ENCODE measurements around the gene MARF1. TPM values are rescaled to one million over a fixed set of nuclear protein-coding genes. Genes with fewer than 3 reads are reported as not detected.
A peak's percentile ranks its signal among the peaks of the same experiment; 100 is the strongest.
"Not testable (repeated sequence)": the region's sequence is repeated elsewhere in the genome, so short reads cannot be mapped to it uniquely, and the experiment has no call there.

MARF1 gene
- total RNA-seq (2022) (57.6 and 61.3 TPM in 2 replicates), Bru-seq, nascent RNA (percentile 74 among the genes with signal in this experiment), BruChase-seq, experiment 1, labeled RNA remaining after a 6-hour chase (percentile 81 among the genes with signal in this experiment), BruChase-seq, experiment 2, labeled RNA remaining after a 2-hour chase (percentile 80 among the genes with signal in this experiment)
- long read RNA-seq, partial matches to known transcripts = 2 of 3 reads
- long read RNA-seq, other reads (novel, unspliced or antisense) = 1 of 3 reads

- Mint-ChIP-seq H3K36me3 (ENCODE audit: insufficient read depth, unreplicated experiment) (peaks cover 41% of the 10 kb centered on the region), H3K27me3 (ENCODE audit: unreplicated experiment) (no peaks in the 10 kb centered on the region), H3K4me1 (ENCODE audit: low read depth, unreplicated experiment) (peaks cover 30% of the 10 kb centered on the region), H3K4me3 (ENCODE audit: low read depth, unreplicated experiment) (peak within 1 kb of the TSS; percentile 89), H3K9me3 (ENCODE audit: low read depth, unreplicated experiment) (no peaks in the 10 kb centered on the region), H3K27ac (ENCODE audit: unreplicated experiment) (peak within 1 kb of the TSS; percentile 95)
- TF ChIP-seq CTCF (IDR thresholded peaks at IDR 0.05; ENCODE audit: unreplicated experiment) = peak; percentile 37
- BruUV-seq (replicated peaks) = TSS peak; percentile 93
- DNase-seq = peak; percentile 100
- intact Hi-C loops (cut with micrococcal nuclease; ENCODE audit: unreplicated experiment) = loop anchor here (2.0 to 10.0 kb wide), 2 partner anchors 52 to 198 kb away; no protein-coding TSS in a partner anchor
- CTCF ChIA-PET = interaction anchor here (0.6 to 2.0 kb wide), 8 partner anchors 53 to 1723 kb away, joined by 3 to 9 read pairs (median 3); partner anchors contain the start of gene ERCC4
Observed at GRCh38 chr16:15643048-15643945, at the start of gene MARF1. Gene MARF1 (minus strand): TSS chr16:15643154. CDS start chr16:15639233, 3,921 bp downstream.

- CTCF ChIA-PET; DNase-seq; H3K27ac Mint-ChIP-seq (ENCODE audit: unreplicated experiment); intact Hi-C loops (cut with micrococcal nuclease; ENCODE audit: unreplicated experiment); BruUV-seq (replicated peaks); H3K9me3 Mint-ChIP-seq (ENCODE audit: low read depth, unreplicated experiment); H3K4me1 Mint-ChIP-seq (ENCODE audit: low read depth, unreplicated experiment); H3K4me3 Mint-ChIP-seq (ENCODE audit: low read depth, unreplicated experiment); H3K27me3 Mint-ChIP-seq (ENCODE audit: unreplicated experiment): not testable (repeated sequence)
- H3K36me3 Mint-ChIP-seq (ENCODE audit: insufficient read depth, unreplicated experiment) = peaks cover 79% of the 10 kb centered on the region
Observed at GRCh38 chr16:15692508-15692907, 49.6 kb upstream of the MARF1 start.

GRCh38 chr16:15691046-15691445, 48.1 kb upstream of the MARF1 start:
- intact Hi-C loops (cut with micrococcal nuclease; ENCODE audit: unreplicated experiment) = no loop called here
- TF ChIP-seq CTCF (IDR thresholded peaks at IDR 0.05; ENCODE audit: unreplicated experiment) = no peak
- no peak overlapping the region for H3K27ac Mint-ChIP-seq (ENCODE audit: unreplicated experiment)
- CTCF ChIA-PET = no interaction called here
- H3K27me3 Mint-ChIP-seq (ENCODE audit: unreplicated experiment) = no peaks in the 10 kb centered on the region
- no TSS peak for BruUV-seq (replicated peaks)
- no peaks in the 10 kb centered on the region for H3K9me3 Mint-ChIP-seq (ENCODE audit: low read depth, unreplicated experiment)
- DNase-seq = no peak
- peaks cover 67% of the 10 kb centered on the region for H3K36me3 Mint-ChIP-seq (ENCODE audit: insufficient read depth, unreplicated experiment)
- H3K4me3 Mint-ChIP-seq (ENCODE audit: low read depth, unreplicated experiment) = no peak overlapping the region
- no peaks in the 10 kb centered on the region for H3K4me1 Mint-ChIP-seq (ENCODE audit: low read depth, unreplicated experiment)

GRCh38 chr16:15690296-15690695, 47.3 kb upstream of the MARF1 start:
- no peaks in the 10 kb centered on the region for H3K27me3 Mint-ChIP-seq (ENCODE audit: unreplicated experiment)
- DNase-seq = no peak
- H3K27ac Mint-ChIP-seq (ENCODE audit: unreplicated experiment) = no peak overlapping the region
- H3K36me3 Mint-ChIP-seq (ENCODE audit: insufficient read depth, unreplicated experiment) = peaks cover 62% of the 10 kb centered on the region
- no peaks in the 10 kb centered on the region for H3K9me3 Mint-ChIP-seq (ENCODE audit: low read depth, unreplicated experiment)
- CTCF ChIA-PET = no interaction called here
- no peak overlapping the region for H3K4me3 Mint-ChIP-seq (ENCODE audit: low read depth, unreplicated experiment)
- H3K4me1 Mint-ChIP-seq (ENCODE audit: low read depth, unreplicated experiment) = no peaks in the 10 kb centered on the region
- no peak for TF ChIP-seq CTCF (IDR thresholded peaks at IDR 0.05; ENCODE audit: unreplicated experiment)
- no TSS peak for BruUV-seq (replicated peaks)
- intact Hi-C loops (cut with micrococcal nuclease; ENCODE audit: unreplicated experiment) = no loop called here

Data from Calu3 (cell line).